Kidney glomerular epithelial cell (primary cell): ENCODE data around the gene JAGN1.
"Not testable (repeated sequence)": the region's sequence is repeated elsewhere in the genome, so short reads cannot be mapped to it uniquely, and the experiment has no call there.

Experiments used
- DNase-seq: peaks from one replicate; lab custom pipeline; 2025; lab: John Stamatoyannopoulos, UW

JAGN1 gene

DNA sequence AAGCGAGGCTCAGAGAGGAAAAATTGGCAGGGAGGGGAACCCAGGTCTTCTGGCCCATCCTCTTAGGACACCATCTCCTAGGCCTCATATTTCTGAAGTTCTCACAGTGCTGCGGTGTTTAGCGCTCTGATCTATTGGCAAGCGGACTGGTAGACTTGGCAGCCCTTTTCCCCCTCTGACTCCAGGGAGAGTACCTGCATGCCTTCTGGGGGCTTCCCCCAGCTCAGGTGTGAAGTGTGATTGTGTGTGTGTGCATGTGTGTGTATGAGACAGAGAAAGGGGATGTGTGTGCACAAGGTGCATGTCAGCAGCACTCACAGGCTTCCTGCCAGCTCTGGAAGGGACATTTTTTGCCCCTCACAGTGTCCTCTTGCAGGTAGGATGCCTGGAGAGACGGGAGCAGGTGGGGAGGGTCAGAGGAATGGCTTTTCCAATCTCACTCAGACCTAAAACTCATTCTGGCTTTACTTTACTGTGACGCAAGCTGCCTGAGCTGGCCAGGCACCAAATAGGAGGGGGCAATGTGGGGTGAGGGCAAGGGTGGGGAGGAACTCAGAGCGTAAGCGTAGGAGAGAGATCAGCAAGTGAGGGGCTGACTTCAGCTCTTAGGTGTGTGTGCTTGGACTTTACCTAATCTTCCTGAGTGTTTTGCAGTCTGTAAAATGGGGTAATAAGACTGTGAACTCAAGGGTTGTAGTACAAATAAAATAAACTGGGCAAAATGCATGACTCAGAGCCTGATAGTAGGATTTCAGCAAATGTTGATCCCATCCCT, 8.2 kb downstream of the JAGN1 start:
- DNase-seq = no peak

- DNase-seq = no peak
Observed at GRCh38 chr3:9899289-9899791, 8.9 kb downstream of the JAGN1 start.

GRCh38 chr3:9900965-9901415, 10.6 kb downstream of the JAGN1 start:
- DNase-seq = not testable (repeated sequence)

- DNase-seq = no peak
Observed at GRCh38 chr3:9901967-9902366, 11.6 kb downstream of the JAGN1 start.

- DNase-seq = no peak
Observed at GRCh38 chr3:9902372-9903237, 12.2 kb downstream of the JAGN1 start, which contains the start of gene IL17RE. Gene IL17RE, plus strand, starts transcription at chr3:9902848. Its CDS starts 85 bp downstream, at chr3:9902933.

GRCh38 chr3:9903238-9903624, 12.8 kb downstream of the JAGN1 start:
- DNase-seq = peak; percentile 17

DNA sequence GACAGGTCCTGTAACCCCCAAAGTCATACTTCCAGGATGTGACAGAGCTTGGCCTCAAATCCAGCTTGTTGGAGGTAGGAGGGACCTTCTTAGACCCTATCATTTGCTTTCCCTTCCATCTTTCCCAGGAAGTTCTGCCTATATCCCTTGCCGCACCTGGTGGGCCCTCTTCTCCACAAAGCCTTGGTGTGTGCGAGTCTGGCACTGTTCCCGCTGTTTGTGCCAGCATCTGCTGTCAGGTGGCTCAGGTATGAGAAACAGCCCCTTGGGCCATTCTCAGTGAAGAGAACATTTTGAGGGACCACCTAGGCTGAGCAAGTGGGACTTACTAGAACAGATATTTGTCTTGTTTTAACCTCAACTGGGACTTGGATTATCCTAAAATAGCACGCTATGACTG, 13.5 kb downstream of the JAGN1 start:
- DNase-seq = no peak

GRCh38 chr3:9906480-9906879, 16.1 kb downstream of the JAGN1 start:
- no peak for DNase-seq

GRCh38 chr3:9908286-9908685, 17.9 kb downstream of the JAGN1 start:
- no peak for DNase-seq

- DNase-seq = no peak
Observed at GRCh38 chr3:9909221-9910013, 19.0 kb downstream of the JAGN1 start.

DNA sequence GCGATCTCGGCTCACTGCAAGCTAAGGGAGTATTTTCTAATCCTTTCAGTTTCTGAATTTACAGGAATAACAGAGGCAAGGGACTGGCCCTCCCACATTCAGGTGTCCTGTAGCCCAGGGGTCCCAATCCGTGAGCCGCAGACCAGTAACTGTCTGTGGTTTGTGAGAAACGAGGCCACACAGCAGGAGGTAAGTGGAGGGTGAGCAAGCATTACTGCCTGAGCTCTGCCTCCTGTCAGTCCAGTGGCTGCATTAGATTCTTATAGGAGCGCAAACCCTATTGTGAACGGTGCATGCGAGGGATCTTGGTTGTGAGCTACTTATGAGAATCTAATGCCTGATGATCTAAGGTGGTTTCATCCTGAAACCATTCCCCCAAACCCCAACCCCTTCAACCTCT, 21.5 kb downstream of the JAGN1 start:
- no peak for DNase-seq

DNA sequence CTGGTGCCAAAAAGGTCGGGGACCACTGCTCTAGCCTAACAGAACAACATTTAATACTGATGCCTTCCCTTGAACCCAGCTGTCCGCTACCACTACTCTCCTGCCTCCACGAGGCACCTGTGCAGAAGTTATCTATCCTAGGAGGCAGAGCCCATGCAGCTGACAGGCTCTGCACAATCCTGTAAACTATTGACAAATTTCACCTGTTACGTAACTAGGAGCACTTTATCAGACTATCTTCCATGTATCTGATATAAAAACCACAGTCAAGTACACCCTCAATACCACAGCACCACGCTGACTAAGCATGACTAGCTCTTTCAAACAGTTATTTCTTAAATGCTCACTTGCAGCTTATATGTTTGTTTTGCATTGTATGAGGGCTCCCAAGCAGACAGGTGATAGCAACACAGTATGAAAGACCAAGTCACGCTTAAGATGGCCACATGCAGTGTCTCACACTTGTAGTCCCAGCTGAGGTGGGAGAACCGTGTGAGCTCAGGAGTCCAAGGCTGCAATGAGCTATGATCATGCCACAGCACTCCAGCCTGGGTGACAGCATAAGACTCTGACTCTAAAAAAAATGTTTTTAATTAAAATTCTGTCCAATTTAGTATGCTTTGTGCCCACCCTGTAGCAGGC, 22.0 kb downstream of the JAGN1 start:
- DNase-seq = peak; percentile 27

GRCh38 chr3:9913601-9914000, 23.2 kb downstream of the JAGN1 start:
- DNase-seq = no peak

- no peak for DNase-seq
Observed at GRCh38 chr3:9914011-9914410, 23.6 kb downstream of the JAGN1 start.

DNA sequence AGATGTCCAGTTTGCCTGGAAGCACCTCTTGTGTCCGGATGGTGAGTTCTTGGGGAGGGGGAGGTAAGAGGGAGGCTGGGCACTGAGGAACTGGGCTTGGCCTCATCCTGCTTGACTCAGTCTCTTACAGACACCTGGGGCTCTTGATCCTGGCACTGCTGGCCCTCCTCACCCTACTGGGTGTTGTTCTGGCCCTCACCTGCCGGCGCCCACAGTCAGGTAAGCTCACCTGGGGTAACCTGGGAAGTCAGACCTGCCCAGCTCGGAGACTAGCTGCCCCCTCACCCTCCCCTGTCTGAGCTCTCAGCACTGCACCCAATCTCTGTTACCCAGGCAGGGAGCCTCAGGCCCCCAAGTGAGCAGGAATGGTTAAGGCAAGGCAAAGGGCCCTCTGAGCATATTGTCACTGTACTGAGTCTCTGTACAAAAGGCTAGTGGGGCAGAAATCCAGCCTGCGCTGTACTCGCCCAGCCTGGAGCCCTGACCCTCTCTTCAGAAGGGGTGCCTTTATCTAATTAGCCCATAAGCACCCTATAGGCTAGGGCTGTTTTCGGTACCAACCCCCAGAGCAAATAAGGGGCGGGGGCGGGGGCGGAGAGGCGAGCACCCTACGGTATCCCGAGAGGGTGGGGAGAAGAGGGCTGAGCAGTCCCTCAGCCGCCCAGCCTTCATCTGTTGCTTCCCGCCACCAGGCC, 24.3 kb downstream of the JAGN1 start:
- no peak for DNase-seq

DNA sequence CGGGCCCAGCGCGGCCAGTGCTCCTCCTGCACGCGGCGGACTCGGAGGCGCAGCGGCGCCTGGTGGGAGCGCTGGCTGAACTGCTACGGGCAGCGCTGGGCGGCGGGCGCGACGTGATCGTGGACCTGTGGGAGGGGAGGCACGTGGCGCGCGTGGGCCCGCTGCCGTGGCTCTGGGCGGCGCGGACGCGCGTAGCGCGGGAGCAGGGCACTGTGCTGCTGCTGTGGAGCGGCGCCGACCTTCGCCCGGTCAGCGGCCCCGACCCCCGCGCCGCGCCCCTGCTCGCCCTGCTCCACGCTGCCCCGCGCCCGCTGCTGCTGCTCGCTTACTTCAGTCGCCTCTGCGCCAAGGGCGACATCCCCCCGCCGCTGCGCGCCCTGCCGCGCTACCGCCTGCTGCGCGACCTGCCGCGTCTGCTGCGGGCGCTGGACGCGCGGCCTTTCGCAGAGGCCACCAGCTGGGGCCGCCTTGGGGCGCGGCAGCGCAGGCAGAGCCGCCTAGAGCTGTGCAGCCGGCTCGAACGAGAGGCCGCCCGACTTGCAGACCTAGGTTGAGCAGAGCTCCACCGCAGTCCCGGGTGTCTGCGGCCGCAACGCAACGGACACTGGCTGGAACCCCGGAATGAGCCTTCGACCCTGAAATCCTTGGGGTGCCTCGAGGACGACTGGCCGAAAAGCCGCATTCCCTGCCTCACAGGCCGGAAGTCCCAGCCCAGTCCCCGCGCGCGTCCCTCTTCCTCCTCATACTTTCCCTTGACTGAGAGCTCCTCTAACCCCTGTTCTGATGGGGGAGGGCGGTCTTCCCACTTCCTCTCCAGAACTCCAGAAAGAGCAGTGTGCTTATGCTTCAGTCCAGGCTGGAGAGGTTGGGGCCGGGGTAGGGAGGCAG, 25.1 kb downstream of the JAGN1 start:
- DNase-seq = no peak

DNA sequence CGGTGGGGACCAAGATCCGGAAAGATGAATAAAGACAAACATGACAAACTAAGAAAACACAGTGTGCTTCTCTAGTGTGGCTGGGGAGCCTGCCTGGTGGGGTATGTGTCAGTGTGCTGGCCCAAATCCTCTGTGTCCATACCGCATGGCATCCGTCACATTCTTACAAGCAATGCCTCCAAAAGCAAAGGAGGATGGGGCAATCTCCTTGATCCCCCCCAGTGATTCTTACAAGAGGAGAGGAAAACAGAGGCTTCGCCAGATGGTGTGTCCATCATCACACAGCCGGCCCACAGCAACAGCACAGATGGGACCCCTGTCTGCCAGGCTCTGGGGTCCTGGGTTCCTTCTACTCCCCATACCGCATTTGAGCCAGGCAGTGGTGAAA, 25.9 kb downstream of the JAGN1 start:
- DNase-seq = no peak

- peak; percentile 80 for DNase-seq
Observed at GRCh38 chr3:9916734-9917680, 26.6 kb downstream of the JAGN1 start, which contains the start of gene IL17RC. Gene IL17RC, plus strand, starts transcription at chr3:9917098. Its CDS starts 218 bp downstream, at chr3:9917316.

- no peak for DNase-seq
Observed at GRCh38 chr3:9917820-9918219, 27.4 kb downstream of the JAGN1 start.
